ENCODE data around the gene ATAD3C. TPM values are rescaled to one million over a fixed set of nuclear protein-coding genes. Genes with fewer than 3 reads are reported as not detected.
"Not testable (repeated sequence)": the region's sequence is repeated elsewhere in the genome, so short reads cannot be mapped to it uniquely, and the experiment has no call there.

The ATAD3C gene
- total RNA-seq, 2 donors from 2014 or later: 0.13 to 2.9 TPM

DNA sequence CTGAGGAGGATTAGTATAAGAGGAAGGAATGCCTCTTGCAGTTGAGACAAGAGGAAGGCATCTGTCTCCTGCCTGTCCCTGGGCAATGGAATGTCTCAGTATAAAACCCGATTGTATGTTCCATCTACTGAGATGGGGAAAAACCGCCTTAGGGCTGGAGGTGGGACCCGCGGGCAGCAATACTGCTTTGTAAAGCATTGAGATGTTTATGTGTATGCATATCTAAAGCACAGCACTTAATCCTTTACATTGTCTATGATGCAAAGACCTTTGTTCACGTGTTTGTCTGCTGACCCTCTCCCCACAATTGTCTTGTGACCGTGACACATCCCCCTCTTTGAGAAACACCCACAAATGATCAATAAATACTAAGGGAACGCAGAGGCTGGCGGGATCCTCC, 39.3 kb upstream of the ATAD3C start:
- H3K27me3 Mint-ChIP-seq; H3K9me3 ChIP-seq (ENCODE audit: control insufficient read depth, low read length, poor library complexity, severe bottlenecking); H3K4me3 Mint-ChIP-seq: not testable (repeated sequence)

GRCh38 chr1:1411626-1412025, 37.9 kb upstream of the ATAD3C start:
- H3K4me3 Mint-ChIP-seq: no peak overlapping the region
- H3K27ac Mint-ChIP-seq: no peak overlapping the region
- no peaks in the 10 kb centered on the region for H3K27me3 Mint-ChIP-seq
- H3K36me3 Mint-ChIP-seq (ENCODE audit: low read depth): no peaks in the 10 kb centered on the region
- ATAC-seq (no peak), DNase-seq (no peak)
- no peaks in the 10 kb centered on the region for H3K4me1 Mint-ChIP-seq
- no peaks in the 10 kb centered on the region for H3K9me3 ChIP-seq (ENCODE audit: control insufficient read depth, low read length, poor library complexity, severe bottlenecking)

More for the DNA sequence above, 39.3 kb upstream of the ATAD3C start:
- not testable (repeated sequence) for DNase-seq; H3K4me1 Mint-ChIP-seq; H3K27ac Mint-ChIP-seq; H3K36me3 Mint-ChIP-seq (ENCODE audit: low read depth); ATAC-seq

GRCh38 chr1:1412311-1412902, 37.1 kb upstream of the ATAD3C start:
- H3K4me3 Mint-ChIP-seq: peak overlapping the region; percentile 32
- not testable (repeated sequence) for H3K36me3 Mint-ChIP-seq (ENCODE audit: low read depth); H3K27me3 Mint-ChIP-seq; H3K27ac Mint-ChIP-seq; H3K9me3 ChIP-seq (ENCODE audit: control insufficient read depth, low read length, poor library complexity, severe bottlenecking); DNase-seq; H3K4me1 Mint-ChIP-seq; ATAC-seq

GRCh38 chr1:1415751-1416150, 33.7 kb upstream of the ATAD3C start:
- peaks cover 2% of the 10 kb centered on the region for H3K4me1 Mint-ChIP-seq
- DNase-seq (no peak), ATAC-seq (no peak)
- H3K27ac Mint-ChIP-seq: no peak overlapping the region
- no peaks in the 10 kb centered on the region for H3K36me3 Mint-ChIP-seq (ENCODE audit: low read depth)
- H3K9me3 ChIP-seq (ENCODE audit: control insufficient read depth, low read length, poor library complexity, severe bottlenecking): no peaks in the 10 kb centered on the region
- peaks cover 7% of the 10 kb centered on the region for H3K27me3 Mint-ChIP-seq
- no peak overlapping the region for H3K4me3 Mint-ChIP-seq

GRCh38 chr1:1417396-1417795, 32.1 kb upstream of the ATAD3C start:
- H3K27me3 Mint-ChIP-seq, H3K27ac Mint-ChIP-seq: not testable (repeated sequence)

GRCh38 chr1:1417825-1418463, 31.5 kb upstream of the ATAD3C start:
- not testable (repeated sequence) for H3K36me3 Mint-ChIP-seq (ENCODE audit: low read depth); H3K27ac Mint-ChIP-seq; H3K4me3 Mint-ChIP-seq; H3K9me3 ChIP-seq (ENCODE audit: control insufficient read depth, low read length, poor library complexity, severe bottlenecking); DNase-seq; H3K4me1 Mint-ChIP-seq; ATAC-seq
- H3K27me3 Mint-ChIP-seq: peaks cover 15% of the 10 kb centered on the region

More at GRCh38 chr1:1417396-1417795, 32.1 kb upstream of the ATAD3C start:
- ATAC-seq; H3K36me3 Mint-ChIP-seq (ENCODE audit: low read depth); DNase-seq; H3K4me3 Mint-ChIP-seq; H3K9me3 ChIP-seq (ENCODE audit: control insufficient read depth, low read length, poor library complexity, severe bottlenecking); H3K4me1 Mint-ChIP-seq: not testable (repeated sequence)

DNA sequence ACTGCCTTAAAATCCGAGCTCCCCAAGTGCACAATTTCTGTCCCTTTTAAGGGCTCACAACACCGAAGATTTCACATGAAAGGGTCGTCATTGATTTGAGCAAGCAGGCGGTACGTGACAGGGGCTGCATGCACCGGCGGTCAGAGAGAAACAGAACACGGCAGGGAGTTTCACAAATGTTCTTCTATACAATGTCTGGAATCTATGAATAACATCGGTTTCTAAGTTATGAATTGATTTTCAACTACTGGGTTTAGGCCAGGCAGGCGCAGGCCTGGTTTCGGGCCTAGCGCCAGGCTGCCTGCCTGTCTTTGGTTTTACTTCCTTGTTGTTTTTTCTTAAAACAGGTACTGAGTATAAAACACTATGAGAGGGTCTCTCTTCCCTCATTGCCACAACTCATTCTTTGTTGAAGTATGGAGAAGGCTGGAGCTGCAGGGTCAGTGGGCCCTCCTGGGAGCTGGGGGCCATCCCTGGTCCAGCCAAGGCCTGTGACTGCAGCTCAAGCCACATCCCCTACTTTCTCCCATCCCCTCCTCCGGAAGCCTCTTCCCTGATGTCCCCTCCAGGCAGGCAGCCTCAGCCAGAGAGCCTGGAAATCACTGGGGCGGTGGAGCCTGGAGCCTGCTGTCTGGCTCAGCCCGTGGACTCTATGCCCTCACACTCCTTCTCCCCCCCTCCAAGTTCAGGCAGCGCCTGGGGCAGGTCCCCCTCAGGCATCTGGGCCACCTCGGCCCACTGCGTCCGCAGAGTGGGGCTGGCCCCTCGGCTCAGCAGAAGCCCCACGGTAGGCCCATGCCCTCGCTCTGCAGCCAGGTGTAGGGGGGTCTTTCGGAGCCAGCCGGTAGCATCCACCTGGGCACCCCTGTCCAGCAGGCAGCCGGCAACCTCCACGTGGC, 30.8 kb upstream of the ATAD3C start:
- H3K27ac Mint-ChIP-seq: no peak overlapping the region
- ATAC-seq: no peak
- peaks cover 6% of the 10 kb centered on the region for H3K4me1 Mint-ChIP-seq
- peaks cover 20% of the 10 kb centered on the region for H3K27me3 Mint-ChIP-seq
- no peaks in the 10 kb centered on the region for H3K9me3 ChIP-seq (ENCODE audit: control insufficient read depth, low read length, poor library complexity, severe bottlenecking)
- no peak for DNase-seq
- H3K36me3 Mint-ChIP-seq (ENCODE audit: low read depth): no peaks in the 10 kb centered on the region
- H3K4me3 Mint-ChIP-seq: no peak overlapping the region

GRCh38 chr1:1419363-1419812, 30.1 kb upstream of the ATAD3C start:
- Mint-ChIP-seq H3K36me3 (ENCODE audit: low read depth) (no peaks in the 10 kb centered on the region), H3K4me1 (peaks cover 6% of the 10 kb centered on the region), H3K4me3 (no peak overlapping the region), H3K27ac (no peak overlapping the region), H3K27me3 (peaks cover 22% of the 10 kb centered on the region)
- H3K9me3 ChIP-seq (ENCODE audit: control insufficient read depth, low read length, poor library complexity, severe bottlenecking): no peaks in the 10 kb centered on the region
- no peak for ATAC-seq
- DNase-seq: no peak

- Mint-ChIP-seq H3K4me1 (peaks cover 6% of the 10 kb centered on the region), H3K27me3 (peaks cover 29% of the 10 kb centered on the region)
- DNase-seq: no peak
Measured at GRCh38 chr1:1419813-1420653, 29.5 kb upstream of the ATAD3C start.

GRCh38 chr1:1420654-1421141, 28.8 kb upstream of the ATAD3C start:
- H3K27me3 Mint-ChIP-seq: peaks cover 31% of the 10 kb centered on the region
- DNase-seq: no peak

More at GRCh38 chr1:1419813-1420653, 29.5 kb upstream of the ATAD3C start:
- H3K4me3 Mint-ChIP-seq: no peak overlapping the region
- peak; percentile 49 for ATAC-seq
- no peaks in the 10 kb centered on the region for H3K9me3 ChIP-seq (ENCODE audit: control insufficient read depth, low read length, poor library complexity, severe bottlenecking)
- no peaks in the 10 kb centered on the region for H3K36me3 Mint-ChIP-seq (ENCODE audit: low read depth)
- H3K27ac Mint-ChIP-seq: no peak overlapping the region

DNA sequence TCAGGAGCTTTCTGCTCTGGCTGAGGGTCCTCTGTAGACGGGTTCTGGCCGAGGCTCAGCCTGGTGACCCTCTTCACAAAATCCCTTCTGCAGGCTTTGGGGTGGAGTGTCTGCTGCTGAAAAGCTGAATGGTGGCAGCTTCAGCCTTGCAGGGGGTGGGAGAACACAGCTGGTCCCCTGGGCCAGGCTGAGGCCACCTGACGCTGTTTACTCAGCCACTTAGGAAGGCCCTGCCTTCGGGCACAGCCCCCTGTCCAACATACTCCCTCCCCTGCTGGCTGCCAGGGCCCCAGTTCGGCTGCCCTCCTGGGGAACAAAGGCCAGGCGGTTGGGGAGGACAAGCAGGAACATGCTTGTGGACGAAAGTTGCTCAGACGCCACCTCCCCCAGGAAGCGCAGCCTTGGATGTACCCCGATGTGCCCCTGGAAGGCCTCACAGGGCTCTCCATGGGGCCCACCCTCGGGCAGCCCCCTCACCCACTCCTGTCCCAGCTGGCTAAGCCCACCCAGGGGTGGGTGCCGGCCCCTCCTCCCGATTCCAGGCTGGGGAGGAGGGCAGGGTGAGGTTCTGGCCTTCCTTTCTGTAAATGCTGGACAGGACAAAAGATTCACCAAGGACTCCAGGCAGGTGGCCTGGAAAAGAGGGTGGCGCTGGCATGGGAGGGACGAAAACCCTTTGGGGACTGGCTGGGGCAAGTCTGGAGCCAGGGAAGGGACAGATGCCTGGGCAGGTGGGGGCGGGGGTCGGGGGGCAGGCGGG, 28.2 kb upstream of the ATAD3C start, which contains the start of gene ANKRD65:
ANKRD65 (minus strand) TSS at position 130 of the 760 bp plus-strand sequence. CDS start 271 bp downstream, outside the sequence.
- H3K36me3 Mint-ChIP-seq (ENCODE audit: low read depth): peaks cover 1% of the 10 kb centered on the region
- H3K4me3 Mint-ChIP-seq: peak within 1 kb of the TSS; percentile 50
- H3K9me3 ChIP-seq (ENCODE audit: control insufficient read depth, low read length, poor library complexity, severe bottlenecking): no peaks in the 10 kb centered on the region
- peaks cover 33% of the 10 kb centered on the region for H3K27me3 Mint-ChIP-seq
- ATAC-seq (no peak), DNase-seq (no peak)
- peaks cover 7% of the 10 kb centered on the region for H3K4me1 Mint-ChIP-seq
- no peak within 1 kb of the TSS for H3K27ac Mint-ChIP-seq

More at GRCh38 chr1:1420654-1421141, 28.8 kb upstream of the ATAD3C start:
- H3K27ac Mint-ChIP-seq: no peak overlapping the region
- no peaks in the 10 kb centered on the region for H3K9me3 ChIP-seq (ENCODE audit: control insufficient read depth, low read length, poor library complexity, severe bottlenecking)
- ATAC-seq: no peak
- peak overlapping the region; percentile 50 for H3K4me3 Mint-ChIP-seq
- H3K36me3 Mint-ChIP-seq (ENCODE audit: low read depth): no peaks in the 10 kb centered on the region
- peaks cover 6% of the 10 kb centered on the region for H3K4me1 Mint-ChIP-seq

Measured in T-helper 17 cell (primary cell).